ENCODE results near the gene KRTAP5-11. TPM values are rescaled to one million over a fixed set of nuclear protein-coding genes. Genes with fewer than 3 reads are reported as not detected.
"Not testable (repeated sequence)": the region's sequence is repeated elsewhere in the genome, so short reads cannot be mapped to it uniquely, and the experiment has no call there.

Gene KRTAP5-11
- total and polyA plus RNA-seq, 2 donors (not counting 1 experiment from before 2014, with no cell fraction given): not detected

DNA sequence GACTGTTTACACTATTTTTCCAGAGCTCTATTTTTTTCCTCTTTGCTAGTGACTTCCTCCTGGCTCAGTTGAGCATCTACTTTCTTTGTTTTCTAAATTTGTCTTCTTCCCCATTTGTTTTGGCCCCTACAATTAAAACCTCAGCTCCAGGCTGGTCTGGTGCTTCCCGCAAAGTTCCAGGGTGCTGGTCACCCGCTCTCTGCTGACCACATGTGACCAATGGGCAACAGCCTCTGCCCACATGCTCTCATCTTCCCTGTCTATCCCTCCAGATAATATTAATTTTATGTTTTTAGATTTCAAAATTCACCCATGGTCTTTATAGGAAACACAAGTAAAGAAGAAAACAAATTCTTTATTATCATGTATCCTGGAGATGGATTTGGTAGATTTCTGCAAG is 294 bp upstream of the KRTAP5-11 start:
- POLR2A ChIA-PET; H4K20me1 ChIP-seq (ENCODE audit: control insufficient read depth, insufficient read depth, low read length, poor library complexity, severe bottlenecking); H3K9ac ChIP-seq (ENCODE audit: low read length); H3K27ac ChIP-seq (ENCODE audit: low read length in 2 of 2); H2AFZ ChIP-seq (ENCODE audit: insufficient read depth, low read depth, low read length, poor library complexity, severe bottlenecking); H3K4me3 ChIP-seq (ENCODE audit: control extremely low read depth in 1 of 5, extremely low read depth in 1 of 5, insufficient read depth in 1 of 5, low read depth in 2 of 5, low read length in 4 of 5); ATAC-seq (ENCODE audit: low read depth); DNase-seq; intact Hi-C loops (cut with micrococcal nuclease); H3K4me1 ChIP-seq (ENCODE audit: control insufficient read depth in 2 of 2, insufficient read depth in 2 of 2, low read length in 2 of 2); H3K4me1 Mint-ChIP-seq; H3K27ac Mint-ChIP-seq; CTCF ChIA-PET; H3K36me3 ChIP-seq (replicated peaks in 1 of 2; ENCODE audit: control extremely low read depth in 1 of 2, control insufficient read depth in 1 of 2, extremely low read depth in 1 of 2, insufficient read depth in 2 of 2, low read length in 1 of 2); H3K9me3 ChIP-seq (ENCODE audit: control extremely low read depth in 1 of 3, control insufficient read depth in 2 of 3, insufficient read depth in 1 of 3, low read length in 2 of 3); H3K4me2 ChIP-seq (replicated peaks; ENCODE audit: low read depth, low read length, poor library complexity, severe bottlenecking); H3K4me3 Mint-ChIP-seq; H3K9me3 Mint-ChIP-seq (ENCODE audit: insufficient read depth); H3K79me2 ChIP-seq (ENCODE audit: control insufficient read depth, insufficient read depth, low read length): not testable (repeated sequence)
- WGBS (ENCODE audit: insufficient coverage): 67% methylated on average over 1 of the region's 2 CpGs
- H3K27me3 ChIP-seq (replicated peaks in 1 of 4; ENCODE audit: control extremely low read depth in 1 of 4, control insufficient read depth in 3 of 4, insufficient read depth in 4 of 4, low read length in 3 of 4): peaks cover 0 to 12% (median 0%) of the 10 kb centered on the region in 4 experiments
- peaks cover 33% of the 10 kb centered on the region for H3K27me3 Mint-ChIP-seq

GRCh38 chr11:71581826-71582225 is 849 bp downstream of the KRTAP5-11 start:
- 80% methylated on average over 4 of the region's 4 CpGs for whole genome bisulfite sequencing (ENCODE audit: insufficient coverage)
- no peak overlapping the region for H3K4me3 Mint-ChIP-seq
- no peak overlapping the region for H3K4me2 ChIP-seq (replicated peaks; ENCODE audit: low read depth, low read length, poor library complexity, severe bottlenecking)
- H3K4me1 Mint-ChIP-seq: peaks cover 3% of the 10 kb centered on the region
- no peaks in the 10 kb centered on the region for H3K9me3 ChIP-seq (ENCODE audit: control extremely low read depth in 1 of 3, control insufficient read depth in 2 of 3, insufficient read depth in 1 of 3, low read length in 2 of 3)
- H3K27ac ChIP-seq (ENCODE audit: low read length in 2 of 2): no peak overlapping the region
- no peaks in the 10 kb centered on the region for H3K36me3 ChIP-seq (replicated peaks in 1 of 2; ENCODE audit: control extremely low read depth in 1 of 2, control insufficient read depth in 1 of 2, extremely low read depth in 1 of 2, insufficient read depth in 2 of 2, low read length in 1 of 2)
- H2AFZ ChIP-seq (ENCODE audit: insufficient read depth, low read depth, low read length, poor library complexity, severe bottlenecking): no peak overlapping the region
- CTCF ChIA-PET: no interaction called here
- ATAC-seq (ENCODE audit: low read depth): no peak
- POLR2A ChIA-PET: no interaction called here
- peaks cover 0 to 2% of the 10 kb centered on the region in 2 donors for H3K4me1 ChIP-seq (ENCODE audit: control insufficient read depth in 2 of 2, insufficient read depth in 2 of 2, low read length in 2 of 2)
- TF ChIP-seq, protein P1, sequence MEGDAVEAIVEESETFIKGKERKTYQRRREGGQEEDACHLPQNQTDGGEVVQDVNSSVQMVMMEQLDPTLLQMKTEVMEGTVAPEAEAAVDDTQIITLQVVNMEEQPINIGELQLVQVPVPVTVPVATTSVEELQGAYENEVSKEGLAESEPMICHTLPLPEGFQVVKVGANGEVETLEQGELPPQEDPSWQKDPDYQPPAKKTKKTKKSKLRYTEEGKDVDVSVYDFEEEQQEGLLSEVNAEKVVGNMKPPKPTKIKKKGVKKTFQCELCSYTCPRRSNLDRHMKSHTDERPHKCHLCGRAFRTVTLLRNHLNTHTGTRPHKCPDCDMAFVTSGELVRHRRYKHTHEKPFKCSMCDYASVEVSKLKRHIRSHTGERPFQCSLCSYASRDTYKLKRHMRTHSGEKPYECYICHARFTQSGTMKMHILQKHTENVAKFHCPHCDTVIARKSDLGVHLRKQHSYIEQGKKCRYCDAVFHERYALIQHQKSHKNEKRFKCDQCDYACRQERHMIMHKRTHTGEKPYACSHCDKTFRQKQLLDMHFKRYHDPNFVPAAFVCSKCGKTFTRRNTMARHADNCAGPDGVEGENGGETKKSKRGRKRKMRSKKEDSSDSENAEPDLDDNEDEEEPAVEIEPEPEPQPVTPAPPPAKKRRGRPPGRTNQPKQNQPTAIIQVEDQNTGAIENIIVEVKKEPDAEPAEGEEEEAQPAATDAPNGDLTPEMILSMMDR (IDR thresholded peaks at IDR 0.05): no peak
- TF ChIP-seq EZH2 (IDR thresholded peaks at IDR 0.05; ENCODE audit: borderline replicate concordance, insufficient read depth, low read depth, low read length, poor library complexity, severe bottlenecking): no peak
- no peak overlapping the region for H3K9ac ChIP-seq (ENCODE audit: low read length)
- H3K79me2 ChIP-seq (ENCODE audit: control insufficient read depth, insufficient read depth, low read length): no peaks in the 10 kb centered on the region
- intact Hi-C loops (cut with micrococcal nuclease): no loop called here
- peaks cover 33% of the 10 kb centered on the region for H3K27me3 Mint-ChIP-seq
- H3K27me3 ChIP-seq (replicated peaks in 1 of 4; ENCODE audit: control extremely low read depth in 1 of 4, control insufficient read depth in 3 of 4, insufficient read depth in 4 of 4, low read length in 3 of 4): peaks cover 0 to 12% (median 0%) of the 10 kb centered on the region in 4 experiments
- H3K4me3 ChIP-seq (ENCODE audit: control extremely low read depth in 1 of 5, extremely low read depth in 1 of 5, insufficient read depth in 1 of 5, low read depth in 2 of 5, low read length in 4 of 5): no peak overlapping the region
- no peak overlapping the region for H3K27ac Mint-ChIP-seq
- no peaks in the 10 kb centered on the region for H4K20me1 ChIP-seq (ENCODE audit: control insufficient read depth, insufficient read depth, low read length, poor library complexity, severe bottlenecking)
- DNase-seq: no peak
- no peaks in the 10 kb centered on the region for H3K9me3 Mint-ChIP-seq (ENCODE audit: insufficient read depth)

All from B cell (primary cell).